GM19099 (cell line): ENCODE results near the gene CARD19.

Experiments used
- POLR2A ChIP-seq: IDR thresholded peaks from 3 replicates; pipeline ENCODE4 v1.6.1; 2011; ENCODE audit warnings: low read depth; ENCODE audit not compliant: insufficient read length; ENCODE audit errors: extremely low read depth

CARD19 gene

DNA sequence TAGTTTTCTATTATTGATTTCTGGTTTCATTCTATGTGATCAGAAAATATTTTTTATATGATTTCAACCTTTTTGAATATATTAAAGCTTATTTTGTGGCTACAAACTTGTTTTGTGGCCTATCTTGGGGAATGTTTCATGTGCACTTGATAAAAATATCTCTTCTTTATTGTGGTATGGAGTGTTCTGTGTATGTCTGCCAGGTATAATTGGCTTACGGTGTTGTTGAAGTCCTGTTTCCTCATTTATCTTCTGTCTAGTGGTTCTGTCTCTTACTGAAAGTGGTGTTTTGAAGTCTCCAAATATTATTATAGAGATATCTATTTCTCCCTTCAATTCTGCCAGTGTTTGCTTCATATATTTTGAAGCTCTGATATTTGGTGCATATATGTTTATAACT lies 9.6 kb downstream of the CARD19 start:
- TF ChIP-seq POLR2A = no peak

DNA sequence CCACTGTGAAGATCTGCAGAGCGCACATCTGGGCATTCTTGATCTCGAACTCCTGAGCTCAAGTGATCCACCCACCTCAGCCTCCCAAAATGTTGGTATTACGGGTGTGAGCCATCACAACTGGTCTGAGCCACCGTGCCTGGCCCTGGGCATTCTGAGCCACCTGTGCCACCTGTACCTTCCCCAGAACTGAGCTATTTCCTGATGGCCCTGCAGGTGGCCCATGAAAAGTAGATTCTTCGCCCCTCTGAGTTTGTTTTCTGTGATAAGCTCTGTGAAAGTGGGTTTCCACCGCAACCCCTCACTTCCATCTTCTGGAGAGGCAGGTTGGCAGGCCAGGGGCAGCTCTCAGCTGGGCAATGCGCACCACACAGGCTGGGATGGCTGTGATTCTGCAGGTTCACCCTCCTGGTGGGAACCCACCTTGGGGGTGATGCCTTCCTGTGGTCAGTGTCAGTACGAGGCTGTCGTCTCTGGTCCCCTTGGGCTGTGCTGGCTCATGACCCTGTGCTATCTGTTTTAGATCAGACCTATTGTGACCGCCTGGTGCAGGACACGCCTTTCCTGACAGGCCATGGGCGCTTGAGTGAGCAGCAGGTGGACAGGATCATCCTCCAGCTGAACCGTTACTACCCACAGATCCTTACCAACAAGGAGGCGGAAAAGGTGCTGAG lies 11.3 kb downstream of the CARD19 start:
- TF ChIP-seq POLR2A = no peak

DNA sequence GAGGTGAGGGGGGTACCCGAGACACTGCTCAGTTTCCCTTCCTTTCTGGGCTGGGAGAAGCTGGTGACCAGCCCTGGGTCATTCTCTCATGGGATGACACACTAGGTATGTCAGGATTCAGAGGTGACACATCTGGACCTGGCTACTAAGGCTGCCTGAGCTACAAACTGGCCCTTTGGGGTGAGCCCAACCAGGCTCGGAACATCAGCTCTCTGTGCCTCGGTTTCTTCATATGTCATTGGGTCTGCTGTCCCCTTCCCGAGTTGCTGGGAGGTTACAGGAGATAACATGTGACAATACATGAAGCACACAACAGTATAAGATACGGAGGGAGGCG lies 11.8 kb downstream of the CARD19 start:
- no peak for TF ChIP-seq POLR2A

DNA sequence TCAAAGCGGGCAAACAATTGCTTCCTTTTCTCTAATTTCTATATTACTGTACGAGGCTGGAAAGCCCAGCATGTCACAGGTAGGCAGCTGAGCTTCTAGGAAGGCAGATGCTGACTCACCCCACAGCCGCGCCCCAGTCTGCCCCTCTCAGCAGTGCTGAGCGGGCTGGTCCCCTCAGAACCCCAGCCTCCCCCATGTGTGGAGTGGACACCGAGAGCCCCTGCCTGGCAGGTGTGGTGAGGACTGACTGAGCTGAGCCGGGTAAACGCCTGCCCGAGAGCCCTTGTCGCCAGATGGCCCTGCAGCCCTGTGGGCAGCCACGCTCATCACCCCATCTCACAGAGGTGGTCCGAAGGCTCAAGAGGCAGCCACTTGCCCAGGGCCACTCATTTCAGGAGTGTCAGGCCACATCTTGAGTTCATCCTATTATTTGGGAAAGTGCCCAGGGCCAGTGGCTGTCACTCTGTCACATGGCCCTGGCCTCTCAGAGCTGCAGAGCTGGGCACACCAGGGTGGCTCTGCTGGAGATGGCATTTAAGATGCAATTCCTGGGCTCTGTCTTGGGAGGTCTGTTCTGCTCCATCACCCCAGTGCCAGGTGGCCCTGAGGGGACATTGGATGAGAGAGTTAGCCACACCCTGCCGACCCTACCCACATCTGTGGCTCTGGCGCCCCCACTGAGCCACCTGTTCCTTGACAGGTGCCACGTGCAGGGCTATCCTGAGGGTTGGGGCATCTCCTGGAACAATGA lies 12.4 kb downstream of the CARD19 start:
- TF ChIP-seq POLR2A = no peak

DNA sequence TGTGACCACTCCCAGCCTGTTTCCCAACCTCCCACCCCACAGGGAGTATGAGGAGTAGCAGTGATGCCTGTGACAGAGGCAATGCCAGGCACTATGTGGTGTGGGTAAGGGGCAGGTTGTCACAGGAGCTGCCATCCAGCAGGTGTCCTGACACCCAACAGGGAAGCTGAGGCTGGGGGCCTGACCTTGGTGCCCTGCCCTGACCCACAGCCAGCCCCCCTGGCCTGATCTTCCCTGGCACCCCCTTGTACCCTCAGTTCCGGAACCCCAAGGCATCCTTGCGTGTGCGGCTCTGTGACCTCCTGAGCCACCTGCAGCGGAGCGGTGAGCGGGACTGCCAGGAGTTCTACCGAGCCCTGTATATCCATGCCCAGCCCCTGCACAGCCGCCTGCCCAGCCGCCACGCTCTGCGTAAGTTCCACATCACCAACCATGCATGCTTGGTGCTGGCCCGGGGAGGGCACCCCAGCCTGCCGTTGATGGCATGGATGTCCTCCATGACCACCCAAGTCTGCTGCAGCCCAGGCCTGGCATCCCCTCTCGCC lies 14.4 kb downstream of the CARD19 start:
- TF ChIP-seq POLR2A = no peak

DNA sequence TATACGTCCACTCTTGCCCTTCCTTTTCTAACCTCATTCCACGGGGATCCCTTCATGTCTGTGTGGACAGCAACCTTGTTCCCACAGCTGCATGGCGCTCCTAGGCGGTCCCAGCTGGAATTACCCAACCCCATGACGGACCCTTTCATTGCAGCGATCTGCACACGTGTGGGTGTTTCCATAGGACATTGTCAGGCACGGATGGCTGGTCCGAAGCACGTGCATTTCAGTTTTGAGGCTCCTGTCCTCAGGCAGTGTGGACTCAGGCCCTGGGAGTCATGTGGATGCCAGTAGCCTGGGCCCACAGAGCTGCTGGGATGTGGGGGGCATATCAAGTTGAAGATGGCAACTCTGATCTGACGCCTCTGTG lies 15.0 kb downstream of the CARD19 start:
- TF ChIP-seq POLR2A = no peak

DNA sequence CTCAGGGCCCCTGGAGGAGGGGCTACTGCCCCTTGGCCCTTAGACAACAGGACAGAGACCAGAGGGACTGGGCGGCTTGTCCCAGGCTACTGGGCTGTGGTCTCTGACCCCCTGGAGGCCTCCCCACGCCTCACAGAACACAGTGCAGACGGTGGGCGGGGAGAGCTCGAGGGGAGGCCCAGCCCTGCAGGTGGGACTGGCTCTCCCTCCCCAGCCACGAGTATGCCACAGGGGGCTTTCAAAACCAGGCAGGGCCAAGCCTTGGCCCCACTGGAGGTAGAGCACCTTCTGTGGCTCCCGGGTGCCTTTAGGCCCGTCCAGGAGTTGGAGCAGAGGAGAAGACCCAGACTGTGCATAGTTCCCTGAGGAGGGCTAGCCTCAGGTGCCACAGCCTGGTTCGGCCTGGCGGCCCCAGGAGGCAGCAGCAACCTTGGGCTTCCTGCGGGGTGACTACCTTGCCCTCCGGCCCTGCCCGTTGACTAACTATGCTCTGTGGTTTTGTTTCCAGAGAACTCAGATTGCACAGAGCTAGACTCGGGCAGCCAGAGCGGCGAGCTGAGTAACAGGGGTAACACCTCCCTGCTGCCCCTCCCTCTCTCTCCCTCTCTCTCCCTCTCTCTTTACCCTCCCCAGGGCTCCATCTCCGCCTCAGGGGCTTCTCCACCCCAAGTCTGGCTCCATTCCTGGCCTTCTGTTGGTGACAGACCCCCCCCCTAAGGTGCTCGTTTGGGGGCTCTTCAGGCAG lies 15.5 kb downstream of the CARD19 start:
- TF ChIP-seq POLR2A = no peak

DNA sequence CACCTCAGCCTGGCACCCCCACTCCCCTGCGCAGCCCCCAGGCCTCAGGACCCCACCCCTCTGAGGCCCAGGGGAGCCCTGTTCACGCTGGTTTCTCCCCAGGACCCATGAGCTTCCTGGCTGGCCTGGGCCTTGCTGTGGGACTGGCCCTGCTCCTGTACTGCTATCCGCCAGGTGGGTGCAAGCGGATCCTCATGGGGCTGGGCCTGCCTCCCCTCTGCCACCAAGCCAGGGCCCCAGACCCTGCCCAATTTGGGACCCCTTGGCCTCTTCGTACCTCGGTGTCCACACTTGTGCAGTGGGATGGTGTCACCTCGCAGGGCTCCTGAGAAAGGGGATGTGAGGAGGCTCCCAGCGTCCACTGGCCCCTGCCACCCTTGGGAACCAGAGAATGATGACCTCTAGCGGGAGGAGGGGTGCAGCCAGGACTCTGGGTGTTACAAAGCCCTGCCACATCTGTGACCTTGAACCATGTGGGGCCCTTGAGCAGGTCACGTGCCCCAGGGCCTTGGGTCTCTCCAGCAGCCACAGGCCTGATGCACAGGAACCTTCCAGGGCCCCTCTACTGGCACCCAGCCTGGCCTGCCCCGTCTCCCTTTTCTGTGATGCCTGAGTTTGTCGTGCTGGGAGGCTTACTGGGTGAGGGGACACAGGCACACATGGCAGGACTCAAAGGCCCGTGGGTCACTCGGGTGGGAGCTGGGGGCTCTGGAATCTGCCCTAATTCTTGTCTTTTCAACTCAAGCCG lies 16.3 kb downstream of the CARD19 start:
- no peak for TF ChIP-seq POLR2A

DNA sequence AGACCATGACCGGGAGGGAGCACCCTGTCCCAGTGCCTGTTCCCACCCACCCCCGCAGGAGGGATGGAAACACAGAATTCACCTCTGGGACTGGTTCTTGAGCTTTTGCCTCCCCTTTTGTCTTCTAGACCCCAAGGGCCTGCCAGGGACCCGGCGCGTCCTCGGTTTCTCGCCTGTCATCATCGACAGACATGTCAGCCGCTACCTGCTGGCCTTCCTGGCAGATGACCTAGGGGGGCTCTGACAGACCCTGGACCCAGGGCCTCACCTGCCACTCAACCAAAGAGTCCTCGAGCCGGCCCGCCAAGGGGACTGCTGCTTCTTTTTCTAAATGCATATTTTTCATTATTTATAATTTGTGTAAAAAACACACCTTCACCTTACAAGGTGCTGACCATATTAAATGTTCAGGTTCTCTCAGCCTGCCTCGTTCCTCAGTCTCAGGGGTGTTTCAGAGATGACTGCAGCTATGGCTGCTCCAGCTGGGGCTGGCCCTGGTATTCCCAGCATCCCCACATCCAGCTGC lies 16.9 kb downstream of the CARD19 start:
- TF ChIP-seq POLR2A = no peak

DNA sequence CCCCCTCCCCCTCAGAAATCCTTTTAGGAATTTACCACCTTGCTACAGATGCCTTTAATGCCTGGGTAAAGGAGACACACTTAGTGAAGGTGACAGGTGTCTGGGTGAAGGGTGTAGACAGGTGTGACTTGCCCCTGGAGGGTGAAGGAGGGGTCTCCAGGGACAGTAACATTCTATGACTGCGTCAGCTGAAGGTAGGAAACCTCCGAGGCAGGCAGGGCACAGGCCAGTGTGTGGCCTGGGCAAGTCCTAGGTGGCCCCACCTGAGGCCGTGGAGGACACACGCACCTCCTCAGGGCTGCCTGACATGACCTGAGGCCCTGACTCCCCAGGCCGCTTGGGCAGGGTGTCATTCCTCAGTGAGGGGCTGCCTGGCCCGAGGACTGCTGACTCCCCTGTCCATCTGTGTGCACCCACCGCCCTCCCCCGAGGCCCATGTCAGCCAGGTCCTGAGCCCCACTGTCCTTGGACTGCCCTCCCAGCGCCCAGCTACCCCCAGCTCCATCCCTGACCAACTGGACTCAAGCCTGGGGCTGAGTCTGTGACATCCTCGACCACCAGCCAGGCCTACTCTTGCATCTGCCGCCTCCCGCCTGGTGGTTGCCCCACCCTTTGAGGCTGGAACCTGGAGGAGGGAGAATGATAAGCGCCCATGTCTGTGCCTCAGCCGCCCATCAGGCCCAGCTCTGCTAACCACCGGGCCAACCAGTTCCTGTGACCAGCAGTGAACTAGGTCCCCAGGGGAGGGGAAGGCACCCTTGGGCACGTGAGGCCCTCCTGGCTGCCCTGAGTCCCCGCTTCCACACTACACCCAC lies 18.4 kb downstream of the CARD19 start:
- TF ChIP-seq POLR2A = no peak

DNA sequence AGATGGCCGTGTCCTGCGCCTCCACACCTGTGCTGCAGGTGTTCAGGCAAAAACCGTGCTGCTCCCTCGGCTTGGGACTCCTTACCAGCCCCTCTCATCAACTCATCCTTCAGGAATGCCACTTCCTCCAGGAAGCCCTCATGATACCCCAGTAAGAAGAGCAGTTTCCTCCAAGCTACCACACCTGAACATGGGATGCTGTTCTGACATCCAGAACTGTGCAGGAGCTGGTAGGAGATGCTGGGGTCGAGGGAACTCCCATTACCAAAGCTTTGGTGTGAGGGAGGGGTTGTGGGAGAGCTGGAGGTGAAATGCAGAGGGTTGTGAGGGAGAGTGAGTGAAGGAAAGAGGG lies 18.9 kb downstream of the CARD19 start:
- no peak for TF ChIP-seq POLR2A

DNA sequence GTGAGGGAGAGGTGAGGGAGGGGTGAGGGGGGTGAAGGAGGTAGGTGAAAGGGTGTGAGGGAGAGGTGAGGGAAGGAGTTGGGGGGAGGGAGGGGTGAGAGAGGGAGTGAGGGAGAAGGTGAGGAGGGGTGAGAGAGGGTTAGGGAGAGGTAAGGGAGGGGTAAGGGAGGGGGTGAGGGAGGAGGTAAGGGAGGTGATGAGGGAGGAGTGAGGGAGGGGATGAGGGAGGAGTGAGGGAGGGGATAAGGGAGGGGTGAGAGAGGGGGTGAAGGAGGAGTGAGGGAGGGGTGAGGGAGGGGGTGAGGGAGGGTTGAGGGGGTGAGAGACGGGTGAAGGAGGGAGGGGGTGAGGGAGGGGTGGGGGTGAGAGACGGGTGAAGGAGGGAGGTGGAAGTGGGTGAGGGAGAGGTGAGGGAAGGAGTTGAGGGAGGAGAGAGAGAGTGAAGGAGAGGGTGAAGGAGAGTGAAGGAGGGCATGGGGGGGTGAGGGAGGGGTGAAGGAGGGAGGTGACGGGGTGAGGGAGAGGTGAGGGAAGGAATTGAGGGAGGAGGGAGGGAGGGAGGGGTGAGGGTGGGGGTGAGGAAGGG lies 19.6 kb downstream of the CARD19 start:
- no peak for TF ChIP-seq POLR2A

DNA sequence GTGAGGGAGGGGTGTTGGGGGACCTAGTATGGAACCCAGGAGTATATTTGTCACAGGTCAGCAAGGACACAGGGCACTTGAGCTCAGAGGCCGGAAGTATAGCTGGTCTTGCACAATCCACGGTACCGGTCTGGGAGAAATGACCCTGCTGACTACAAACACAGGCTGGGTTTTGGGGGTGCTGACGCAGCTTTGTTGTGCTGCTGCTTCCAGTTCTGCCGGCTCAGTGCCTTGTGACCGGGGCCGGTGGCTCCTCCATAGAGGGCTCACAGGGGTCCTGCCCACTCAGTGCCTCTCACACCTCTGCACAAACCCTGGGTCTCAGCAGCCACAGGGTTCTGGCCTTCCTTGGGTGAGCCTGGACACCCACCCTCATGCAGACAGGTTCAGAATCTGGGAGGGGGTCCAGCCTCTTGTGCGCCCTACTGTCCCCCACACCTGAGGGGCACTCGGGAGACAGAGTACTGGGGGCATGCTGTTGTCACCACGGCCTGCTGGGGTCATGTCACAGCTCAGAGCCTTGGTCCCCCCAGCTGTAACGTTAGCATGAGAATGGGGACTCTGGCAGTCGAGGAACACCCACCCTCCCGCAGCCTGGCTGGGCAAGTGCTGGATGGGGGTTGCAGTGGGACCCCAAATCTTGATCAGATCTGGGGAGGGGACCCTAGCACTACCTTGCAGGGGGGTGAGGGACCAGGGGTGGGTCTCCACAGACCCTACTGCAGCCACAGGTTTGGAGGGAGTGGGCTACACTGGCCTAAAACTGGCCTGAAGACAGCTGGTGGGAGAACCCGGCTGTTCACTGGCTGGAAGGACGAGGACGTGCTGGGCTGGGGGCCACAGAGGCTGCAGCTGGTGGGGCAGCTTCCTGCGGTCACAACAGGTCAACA lies 20.3 kb downstream of the CARD19 start:
- TF ChIP-seq POLR2A = no peak
